ENCODE data around the gene BDKRB2. TPM values are rescaled to one million over a fixed set of nuclear protein-coding genes. Genes with fewer than 3 reads are reported as not detected.

Gene BDKRB2
- total RNA-seq, 1 experiment from 2014 or later, result 0.28 TPM

GRCh38 chr14:96187216-96188031 is 17.2 kb upstream of the BDKRB2 start:
- ChIA-PET CTCF (no interaction called here), POLR2A (ENCODE audit: unreplicated experiment) (no interaction called here)
- no peaks in the 10 kb centered on the region for H3K9me3 ChIP-seq (ENCODE audit: insufficient read depth, low read depth)
- H3K27ac ChIP-seq, result no peak overlapping the region
- H3K4me1 ChIP-seq (replicated peaks; ENCODE audit: insufficient read depth), result no peaks in the 10 kb centered on the region
- no peaks in the 10 kb centered on the region for H3K27me3 ChIP-seq (ENCODE audit: insufficient read depth, low read depth)
- H3F3A ChIP-seq (ENCODE audit: insufficient read depth, low read depth), result no peaks in the 10 kb centered on the region
- no peaks in the 10 kb centered on the region for H3K9me2 ChIP-seq (ENCODE audit: insufficient read depth)
- H3K79me2 ChIP-seq (ENCODE audit: low read depth), result no peaks in the 10 kb centered on the region
- no peak for DNase-seq
- intact Hi-C loops (cut with micrococcal nuclease; ENCODE audit: unreplicated experiment), result no loop called here
- no peaks in the 10 kb centered on the region for H4K20me1 ChIP-seq (ENCODE audit: insufficient read depth)
- no peak overlapping the region for H3K4me2 ChIP-seq
- H3K4me3 ChIP-seq, result no peak overlapping the region
- BruUV-seq (replicated peaks), result no TSS peak
- H2AFZ ChIP-seq, result no peak overlapping the region
- H3K36me3 ChIP-seq (ENCODE audit: low read depth), result no peaks in the 10 kb centered on the region
- TF ChIP-seq EZH2 (IDR thresholded peaks at IDR 0.05; ENCODE audit: low read depth) (no peak), CTCF (conservative IDR thresholded peaks at IDR 0.05) (no peak)

- Histone ChIP-seq H2AFZ (no peak overlapping the region), H3K4me3 (no peak overlapping the region), H3K27ac (no peak overlapping the region), H4K20me1 (ENCODE audit: insufficient read depth) (no peaks in the 10 kb centered on the region), H3K79me2 (ENCODE audit: low read depth) (no peaks in the 10 kb centered on the region), H3F3A (ENCODE audit: insufficient read depth, low read depth) (no peaks in the 10 kb centered on the region), H3K27me3 (ENCODE audit: insufficient read depth, low read depth) (no peaks in the 10 kb centered on the region), H3K36me3 (ENCODE audit: low read depth) (no peaks in the 10 kb centered on the region), H3K9me3 (ENCODE audit: insufficient read depth, low read depth) (no peaks in the 10 kb centered on the region), H3K4me2 (no peak overlapping the region), H3K9me2 (ENCODE audit: insufficient read depth) (no peaks in the 10 kb centered on the region), H3K4me1 (replicated peaks; ENCODE audit: insufficient read depth) (no peaks in the 10 kb centered on the region)
- CTCF ChIA-PET, result no interaction called here
- intact Hi-C loops (cut with micrococcal nuclease; ENCODE audit: unreplicated experiment), result no loop called here
- BruUV-seq (replicated peaks), result no TSS peak
- POLR2A ChIA-PET (ENCODE audit: unreplicated experiment), result no interaction called here
- TF ChIP-seq EZH2 (IDR thresholded peaks at IDR 0.05; ENCODE audit: low read depth) (no peak), CTCF (conservative IDR thresholded peaks at IDR 0.05) (no peak)
- DNase-seq, result no peak
Observed at GRCh38 chr14:96189281-96189711, 15.3 kb upstream of the BDKRB2 start.

- no peaks in the 10 kb centered on the region for H3K9me3 ChIP-seq (ENCODE audit: insufficient read depth, low read depth)
- no peak for DNase-seq
- H4K20me1 ChIP-seq (ENCODE audit: insufficient read depth), result no peaks in the 10 kb centered on the region
- H3F3A ChIP-seq (ENCODE audit: insufficient read depth, low read depth), result no peaks in the 10 kb centered on the region
- no peak overlapping the region for H2AFZ ChIP-seq
- no peak overlapping the region for H3K4me2 ChIP-seq
- peaks cover 16% of the 10 kb centered on the region for H3K4me1 ChIP-seq (replicated peaks; ENCODE audit: insufficient read depth)
- H3K9me2 ChIP-seq (ENCODE audit: insufficient read depth), result no peaks in the 10 kb centered on the region
- no peak overlapping the region for H3K4me3 ChIP-seq
- BruUV-seq (replicated peaks), result no TSS peak
- TF ChIP-seq CTCF (conservative IDR thresholded peaks at IDR 0.05) (no peak), EZH2 (IDR thresholded peaks at IDR 0.05; ENCODE audit: low read depth) (no peak)
- H3K27ac ChIP-seq, result no peak overlapping the region
- ChIA-PET POLR2A (ENCODE audit: unreplicated experiment) (no interaction called here), CTCF (no interaction called here)
- H3K27me3 ChIP-seq (ENCODE audit: insufficient read depth, low read depth), result no peaks in the 10 kb centered on the region
- no peaks in the 10 kb centered on the region for H3K36me3 ChIP-seq (ENCODE audit: low read depth)
- intact Hi-C loops (cut with micrococcal nuclease; ENCODE audit: unreplicated experiment), result no loop called here
- H3K79me2 ChIP-seq (ENCODE audit: low read depth), result no peaks in the 10 kb centered on the region
Observed at GRCh38 chr14:96191353-96191752, 13.3 kb upstream of the BDKRB2 start.

Measured in PC-9 (cell line).